Measurements from ENCODE around the gene ABCG1.

Gene ABCG1

GRCh38 chr21:42314616-42315295, 95.8 kb downstream of the ABCG1 start:
- Histone ChIP-seq H3K27ac (ENCODE audit: poor library complexity, severe bottlenecking) (no peak overlapping the region), H3K9me3 (ENCODE audit: severe bottlenecking) (no peaks in the 10 kb centered on the region), H3K36me3 (ENCODE audit: low read depth) (no peaks in the 10 kb centered on the region), H3K27me3 (ENCODE audit: insufficient read depth, poor library complexity, severe bottlenecking) (no peaks in the 10 kb centered on the region), H3K4me1 (ENCODE audit: insufficient read depth, poor library complexity, severe bottlenecking) (no peaks in the 10 kb centered on the region), H3K4me3 (ENCODE audit: severe bottlenecking) (no peak overlapping the region)
- no peak for TF ChIP-seq CTCF (IDR thresholded peaks at IDR 0.05; ENCODE audit: poor library complexity, severe bottlenecking)
- DNase-seq (ENCODE audit: low spot score): no peak
- no peak for ATAC-seq (ENCODE audit: low read depth)

- ATAC-seq (ENCODE audit: low read depth) (no peak), DNase-seq (ENCODE audit: low spot score) (no peak)
- Histone ChIP-seq H3K27me3 (ENCODE audit: insufficient read depth, poor library complexity, severe bottlenecking) (no peaks in the 10 kb centered on the region), H3K36me3 (ENCODE audit: low read depth) (no peaks in the 10 kb centered on the region), H3K4me3 (ENCODE audit: severe bottlenecking) (no peak within 1 kb of the TSS), H3K4me1 (ENCODE audit: insufficient read depth, poor library complexity, severe bottlenecking) (no peaks in the 10 kb centered on the region), H3K27ac (ENCODE audit: poor library complexity, severe bottlenecking) (no peak within 1 kb of the TSS), H3K9me3 (ENCODE audit: severe bottlenecking) (no peaks in the 10 kb centered on the region)
- TF ChIP-seq CTCF (IDR thresholded peaks at IDR 0.05; ENCODE audit: poor library complexity, severe bottlenecking): no peak
Measured at GRCh38 chr21:42315296-42315891, 96.5 kb downstream of the ABCG1 start, which contains the start of gene TFF3. TFF3 (minus strand) TSS chr21:42315409; CDS start chr21:42315374, 35 bp downstream.

GRCh38 chr21:42316891-42317290, 98.0 kb downstream of the ABCG1 start:
- DNase-seq (ENCODE audit: low spot score): no peak

GRCh38 chr21:42317341-42317741, 98.4 kb downstream of the ABCG1 start:
- no peaks in the 10 kb centered on the region for H3K9me3 ChIP-seq (ENCODE audit: severe bottlenecking)
- no peaks in the 10 kb centered on the region for H3K27me3 ChIP-seq (ENCODE audit: insufficient read depth, poor library complexity, severe bottlenecking)
- H3K36me3 ChIP-seq (ENCODE audit: low read depth): no peaks in the 10 kb centered on the region
- no peaks in the 10 kb centered on the region for H3K4me1 ChIP-seq (ENCODE audit: insufficient read depth, poor library complexity, severe bottlenecking)
- no peak overlapping the region for H3K4me3 ChIP-seq (ENCODE audit: severe bottlenecking)
- no peak for TF ChIP-seq CTCF (IDR thresholded peaks at IDR 0.05; ENCODE audit: poor library complexity, severe bottlenecking)
- no peak overlapping the region for H3K27ac ChIP-seq (ENCODE audit: poor library complexity, severe bottlenecking)
- ATAC-seq (ENCODE audit: low read depth) (no peak), DNase-seq (ENCODE audit: low spot score) (no peak)

More at GRCh38 chr21:42316891-42317290, 98.0 kb downstream of the ABCG1 start:
- H3K9me3 ChIP-seq (ENCODE audit: severe bottlenecking): no peaks in the 10 kb centered on the region
- no peaks in the 10 kb centered on the region for H3K4me1 ChIP-seq (ENCODE audit: insufficient read depth, poor library complexity, severe bottlenecking)
- H3K36me3 ChIP-seq (ENCODE audit: low read depth): no peaks in the 10 kb centered on the region
- no peaks in the 10 kb centered on the region for H3K27me3 ChIP-seq (ENCODE audit: insufficient read depth, poor library complexity, severe bottlenecking)
- ATAC-seq (ENCODE audit: low read depth): no peak
- H3K27ac ChIP-seq (ENCODE audit: poor library complexity, severe bottlenecking): no peak overlapping the region
- H3K4me3 ChIP-seq (ENCODE audit: severe bottlenecking): no peak overlapping the region
- no peak for TF ChIP-seq CTCF (IDR thresholded peaks at IDR 0.05; ENCODE audit: poor library complexity, severe bottlenecking)
